ENCODE data around the gene CLK2.
A peak's percentile ranks its signal among the peaks of the same experiment; 100 is the strongest.
"Not testable (repeated sequence)": the region's sequence is repeated elsewhere in the genome, so short reads cannot be mapped to it uniquely, and the experiment has no call there.

Gene CLK2

GRCh38 chr1:155295942-155296267, 22.6 kb upstream of the CLK2 start:
- no peak for DNase-seq

DNA sequence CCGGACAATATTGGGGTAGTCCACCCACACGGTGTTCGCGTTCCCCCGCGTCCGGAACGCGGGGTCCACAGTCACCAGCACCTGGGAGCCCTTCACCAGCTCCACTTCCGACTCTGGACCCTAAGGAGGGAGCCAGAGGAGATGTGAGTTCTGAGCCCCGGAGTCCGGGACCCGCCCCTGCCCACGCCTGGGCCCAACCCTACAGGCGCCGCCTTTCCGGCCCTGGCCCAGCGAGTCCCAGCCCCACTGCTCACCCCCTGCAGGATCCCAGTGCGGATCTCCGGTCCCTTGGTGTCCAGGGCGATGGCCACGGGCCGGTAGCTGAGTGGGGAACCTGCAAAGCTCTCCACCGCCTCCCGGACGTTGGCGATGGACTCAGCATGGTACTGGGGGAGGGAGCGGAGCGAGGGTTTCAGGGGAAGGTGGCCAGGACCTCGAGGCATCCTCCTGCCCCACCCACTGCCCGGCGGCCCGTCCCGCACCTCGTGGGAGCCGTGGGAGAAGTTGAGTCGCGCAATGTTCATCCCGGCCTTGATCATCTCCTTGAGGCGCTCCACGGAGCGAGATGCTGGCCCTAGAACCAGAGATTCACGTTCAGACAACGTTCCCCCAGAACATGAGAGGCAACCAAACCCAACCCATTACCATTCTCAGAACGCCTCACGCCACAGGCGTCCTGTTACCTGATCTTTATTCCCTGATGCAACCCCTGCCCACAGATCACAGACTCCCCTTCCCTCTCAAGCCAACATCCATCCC, 22.1 kb upstream of the CLK2 start:
- DNase-seq, result no peak

DNA sequence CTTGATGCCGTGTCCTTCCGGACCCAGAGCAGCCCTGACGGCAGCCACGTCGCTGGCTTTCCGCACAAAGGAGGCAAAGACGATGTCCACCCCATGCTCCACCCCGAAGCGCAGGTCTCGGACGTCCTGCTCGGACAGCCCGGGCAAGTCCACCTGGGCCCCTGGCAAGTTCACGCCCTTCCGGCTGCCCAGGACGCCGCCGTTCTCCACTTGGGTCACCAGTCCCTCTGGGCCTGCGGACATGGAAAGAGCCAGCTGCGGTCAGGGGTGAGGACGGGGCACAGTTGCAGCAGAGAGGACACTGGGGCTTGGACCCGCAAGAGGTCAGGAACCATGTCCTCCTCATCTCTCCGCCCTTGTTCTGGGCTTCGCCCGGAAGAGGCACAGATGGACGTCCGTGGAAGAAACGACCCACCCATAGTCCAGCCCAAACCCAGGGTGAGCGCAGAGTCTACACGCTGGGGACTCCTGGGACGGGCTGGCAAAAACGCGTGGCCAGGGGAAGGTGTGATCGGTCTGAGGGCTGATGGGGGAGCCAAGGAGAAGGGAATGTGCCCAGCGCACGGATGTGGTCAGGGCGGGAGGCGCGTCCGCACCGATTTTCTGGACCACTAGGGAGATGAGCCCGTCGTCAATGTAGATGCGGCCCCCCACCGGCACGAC, 21.3 kb upstream of the CLK2 start:
- DNase-seq, result no peak

DNA sequence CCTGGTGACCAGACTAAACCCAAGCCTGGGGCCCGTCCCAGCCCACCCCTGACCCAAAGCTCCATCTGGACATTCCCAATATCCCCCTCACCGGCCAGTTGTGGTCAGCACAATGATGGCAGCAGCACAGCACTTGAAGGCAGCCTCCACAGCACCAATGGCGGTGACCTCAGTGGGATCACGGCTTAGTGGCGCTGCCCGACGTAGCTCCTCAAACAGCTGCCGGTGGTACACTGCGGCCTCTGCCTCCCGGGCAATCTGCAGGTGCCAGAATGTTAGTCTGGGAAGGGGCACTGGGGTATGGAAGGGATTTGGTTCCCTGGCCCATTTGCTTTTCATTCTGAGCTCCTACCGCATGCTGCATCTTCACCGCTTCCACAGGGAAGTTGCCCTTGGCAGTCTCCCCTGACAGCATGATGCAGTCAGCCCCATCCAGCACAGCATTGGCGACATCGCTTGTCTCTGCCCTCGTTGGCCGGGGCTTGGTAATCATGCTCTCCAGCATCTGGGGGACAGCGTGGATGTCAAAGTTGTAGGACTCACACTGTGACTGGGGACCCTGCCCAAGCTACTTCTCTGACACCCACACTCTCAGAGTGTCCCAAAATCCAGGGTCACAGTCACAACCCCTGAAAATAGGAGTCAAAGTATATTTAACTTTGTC, 19.9 kb upstream of the CLK2 start:
- no peak for DNase-seq

- DNase-seq, result not testable (repeated sequence)
Measured at GRCh38 chr1:155291006-155291405, 17.7 kb upstream of the CLK2 start.

DNA sequence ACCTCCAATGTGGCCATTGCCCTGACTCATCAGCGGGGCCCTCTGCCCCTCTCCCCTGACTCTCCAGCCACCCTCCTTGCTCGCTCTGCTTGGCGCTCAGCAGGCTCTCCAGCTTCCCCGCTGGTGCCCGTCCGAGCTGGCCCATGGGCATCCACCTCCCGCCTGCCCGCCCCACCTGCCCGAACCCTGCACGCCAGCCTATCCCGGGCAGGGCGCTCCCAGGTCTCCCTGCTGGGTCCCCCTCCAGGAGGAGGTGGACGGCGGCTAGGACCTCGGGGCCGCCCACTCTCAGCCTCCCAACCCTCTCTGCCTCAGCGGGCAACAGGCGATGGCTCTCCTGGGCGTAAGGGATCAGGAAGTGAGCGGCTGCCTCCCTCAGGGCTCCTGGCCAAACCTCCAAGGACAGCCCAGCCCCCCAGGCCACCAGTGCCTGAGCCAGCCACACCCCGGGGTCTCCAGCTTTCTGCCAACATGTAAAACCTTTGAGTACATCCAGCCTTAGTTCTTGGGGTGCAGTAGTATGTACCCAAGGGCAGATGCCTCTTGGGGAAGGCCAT, 14.8 kb upstream of the CLK2 start:
- no peak for DNase-seq

- DNase-seq, result no peak
Measured at GRCh38 chr1:155286544-155286943, 13.2 kb upstream of the CLK2 start.

DNA sequence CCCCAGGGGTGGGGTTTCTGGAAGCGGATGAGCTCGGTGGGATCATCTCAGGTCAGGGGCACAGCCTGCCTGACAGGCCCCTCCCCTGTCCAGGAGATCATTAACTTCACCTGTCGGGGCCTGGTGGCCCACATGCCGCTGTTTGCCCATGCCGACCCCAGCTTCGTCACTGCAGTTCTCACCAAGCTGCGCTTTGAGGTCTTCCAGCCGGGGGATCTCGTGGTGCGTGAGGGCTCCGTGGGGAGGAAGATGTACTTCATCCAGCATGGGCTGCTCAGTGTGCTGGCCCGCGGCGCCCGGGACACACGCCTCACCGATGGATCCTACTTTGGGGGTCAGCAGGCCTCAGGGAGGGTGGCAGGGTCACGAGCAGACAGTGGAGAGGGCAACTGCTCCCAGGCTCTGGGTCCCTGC, 12.3 kb upstream of the CLK2 start:
- no peak for DNase-seq

DNA sequence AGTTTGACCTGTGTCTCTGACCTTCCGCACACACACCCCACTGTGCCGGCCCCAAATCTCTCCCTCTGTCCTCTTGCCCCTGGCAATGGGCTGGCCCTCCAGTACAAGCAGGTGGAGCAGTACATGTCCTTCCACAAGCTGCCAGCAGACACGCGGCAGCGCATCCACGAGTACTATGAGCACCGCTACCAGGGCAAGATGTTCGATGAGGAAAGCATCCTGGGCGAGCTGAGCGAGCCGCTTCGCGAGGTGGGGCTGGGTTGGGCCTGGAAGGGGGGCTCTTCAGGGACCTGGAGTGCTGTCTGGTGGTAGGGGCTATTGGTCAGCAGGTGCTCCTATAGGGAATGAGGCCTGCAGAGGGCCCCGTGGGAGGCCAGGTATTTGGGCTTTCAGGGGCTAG, 11.8 kb upstream of the CLK2 start:
- no peak for DNase-seq

GRCh38 chr1:155284476-155284875, 11.2 kb upstream of the CLK2 start:
- no peak for DNase-seq

- DNase-seq, result no peak
Measured at GRCh38 chr1:155282488-155283091, 9.3 kb upstream of the CLK2 start.

DNA sequence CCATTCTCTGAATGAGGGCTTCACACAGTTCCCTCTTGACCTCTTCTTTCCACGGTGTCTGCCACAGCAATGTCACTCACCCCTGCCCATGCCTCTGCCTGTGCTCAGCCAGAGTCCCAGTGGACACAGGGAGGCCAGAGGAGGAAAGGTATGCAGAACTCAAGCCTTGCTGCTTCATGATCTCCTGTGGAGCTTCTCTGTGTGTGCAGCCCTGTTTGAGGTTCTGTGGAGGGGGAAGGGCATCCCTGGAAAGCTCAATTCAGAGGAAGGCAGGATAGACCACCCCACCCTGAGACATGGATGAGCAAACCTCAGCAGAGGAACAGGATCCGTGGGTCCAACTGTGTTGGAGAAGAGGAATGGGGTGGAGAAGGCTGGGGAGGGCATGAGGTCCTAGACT, 6.0 kb upstream of the CLK2 start:
- no peak for DNase-seq

GRCh38 chr1:155278689-155279160, 5.4 kb upstream of the CLK2 start:
- no peak for DNase-seq

DNA sequence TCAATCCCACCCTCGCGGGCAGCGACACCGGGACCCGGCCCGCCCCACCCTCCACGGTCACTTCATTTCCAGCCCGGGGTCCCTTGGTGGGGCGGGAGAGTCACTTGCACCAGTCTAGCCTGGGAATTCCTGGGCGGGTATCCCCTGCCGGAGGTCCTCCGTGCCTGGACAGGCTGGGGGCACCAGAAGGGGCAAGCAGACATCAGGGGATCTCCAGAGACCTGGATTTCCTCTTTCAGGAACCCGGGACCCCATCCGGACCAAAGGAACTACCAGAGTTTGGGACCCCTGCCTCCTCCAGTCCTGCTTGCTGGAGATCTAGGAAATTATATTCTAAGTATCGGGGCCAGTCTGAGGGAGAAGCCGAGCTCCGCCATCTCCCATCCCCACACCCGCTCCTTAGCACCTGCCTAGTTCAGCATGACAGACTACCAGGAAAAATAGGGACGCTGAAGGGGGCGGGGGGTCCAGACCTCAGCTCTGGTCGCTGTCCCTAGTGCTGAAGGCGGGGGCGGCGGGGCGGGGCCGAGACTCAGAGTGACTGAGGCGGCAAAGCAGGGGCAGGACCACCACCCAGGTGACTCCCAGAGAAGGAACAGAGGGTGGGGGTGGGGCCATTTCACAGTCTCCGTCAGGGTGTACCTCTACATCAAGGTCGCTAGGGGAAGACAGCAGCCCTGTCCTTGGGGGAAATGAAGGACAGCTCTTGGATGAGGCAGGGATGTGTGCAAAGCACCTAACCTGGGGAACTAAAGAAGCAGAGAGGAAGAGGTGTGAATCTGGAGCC, 4.8 kb upstream of the CLK2 start:
- peak; percentile 70 to 78 for DNase-seq

DNA sequence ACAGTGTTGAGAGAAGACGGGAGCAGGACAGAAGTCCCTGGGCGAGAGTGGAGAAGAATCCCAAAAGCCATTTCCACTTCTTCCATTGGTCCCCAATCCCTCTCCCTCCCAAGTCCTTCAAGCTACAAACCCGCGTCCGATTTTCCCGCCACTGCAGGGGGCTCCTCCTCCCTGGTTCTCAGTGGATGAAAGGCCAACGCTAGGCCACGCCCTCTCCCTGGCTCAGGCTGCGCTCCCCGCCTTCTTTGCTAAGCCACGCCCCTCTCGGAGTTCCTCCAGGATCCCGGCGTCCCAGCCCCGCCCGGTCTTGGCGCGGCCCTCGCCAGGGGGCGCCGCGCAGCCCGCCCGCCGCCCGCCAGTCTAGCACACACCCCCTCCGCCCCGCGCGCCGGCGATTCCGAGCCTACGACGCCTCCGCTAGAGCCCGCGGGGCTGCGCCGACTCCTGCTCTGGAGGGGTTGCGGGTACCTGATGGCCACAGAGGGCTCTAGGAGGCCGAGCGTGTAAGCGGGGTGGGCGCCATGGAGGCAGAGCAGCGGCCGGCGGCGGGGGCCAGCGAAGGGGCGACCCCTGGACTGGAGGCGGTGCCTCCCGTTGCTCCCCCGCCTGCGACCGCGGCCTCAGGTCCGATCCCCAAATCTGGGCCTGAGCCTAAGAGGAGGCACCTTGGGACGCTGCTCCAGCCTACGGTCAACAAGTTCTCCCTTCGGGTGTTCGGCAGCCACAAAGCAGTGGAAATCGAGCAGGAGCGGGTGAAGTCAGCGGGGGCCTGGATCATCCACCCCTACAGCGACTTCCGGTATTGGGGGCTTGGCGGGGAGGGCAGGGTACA, 4.0 kb upstream of the CLK2 start, which contains the start of gene HCN3:
Gene HCN3 (plus strand): TSS at position 394 of the 832 bp plus-strand sequence. CDS start 128 bp downstream, at position 522.
- peak; percentile 94 to 95 for DNase-seq

- DNase-seq, result no peak
Measured at GRCh38 chr1:155272466-155273342, 600 bp downstream of the CLK2 start.

DNA sequence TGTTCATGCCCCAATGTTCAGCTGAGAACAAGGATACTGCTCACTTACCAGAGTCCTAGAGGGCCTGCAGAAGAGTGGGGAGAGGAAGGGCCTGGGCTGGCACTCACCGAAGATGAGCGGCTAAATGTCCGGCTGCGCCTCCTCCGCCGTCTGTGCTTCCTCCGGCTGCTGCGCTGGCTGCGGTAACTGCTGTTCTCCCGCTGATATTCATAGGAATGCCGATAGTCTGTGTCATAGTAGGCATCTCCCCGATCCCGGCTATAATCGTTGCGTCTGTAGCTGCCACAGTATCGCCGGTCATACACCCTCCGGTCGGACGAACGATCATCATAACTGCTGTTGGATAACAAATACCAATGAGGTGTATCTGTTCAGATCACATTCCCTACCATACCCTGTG, 3.9 kb downstream of the CLK2 start:
- DNase-seq, result no peak

DNA sequence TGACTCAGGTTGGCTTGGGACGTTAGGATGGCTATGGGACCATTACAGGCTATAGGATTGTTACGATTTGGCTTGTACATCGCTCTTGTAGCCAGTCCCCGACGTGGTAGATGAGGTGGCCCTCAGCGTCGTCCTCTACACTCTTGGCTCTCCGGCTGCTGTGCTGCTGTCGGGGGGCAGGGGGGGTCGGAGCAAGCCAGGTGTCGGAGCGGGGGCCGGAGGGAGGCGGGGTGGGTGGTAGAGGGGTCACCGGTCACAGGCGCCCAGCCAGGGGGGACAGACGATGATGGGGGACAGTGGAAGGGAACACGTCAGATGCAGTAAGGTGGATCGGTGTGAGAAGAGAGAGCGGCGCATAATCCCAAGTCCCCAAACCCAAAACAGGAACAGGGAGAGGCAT, 4.7 kb downstream of the CLK2 start:
- no peak for DNase-seq

DNA sequence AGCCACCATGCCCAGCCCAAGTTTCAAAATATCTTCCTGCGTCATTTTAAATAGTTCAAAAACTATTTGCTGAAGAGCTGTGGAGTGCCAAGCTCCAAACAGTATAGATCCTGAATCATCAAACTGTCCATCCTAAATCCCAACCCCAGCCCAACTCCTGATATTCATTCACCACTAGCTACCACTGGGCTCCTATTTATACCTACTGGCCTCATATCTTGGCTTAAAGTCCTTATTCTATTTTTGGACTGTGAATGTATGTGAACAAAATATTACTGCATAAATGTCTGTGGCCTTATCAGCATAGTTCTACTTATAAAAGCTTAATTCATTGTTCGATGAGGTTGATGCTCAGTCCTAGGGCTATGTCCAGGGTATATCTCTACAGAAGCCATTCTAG, 5.9 kb downstream of the CLK2 start:
- DNase-seq, result no peak

- DNase-seq, result no peak
Measured at GRCh38 chr1:155266553-155266952, 6.8 kb downstream of the CLK2 start.

Measured in CD4-positive, alpha-beta T cell treated with Interleukin-1 beta for 1 hour (primary cell).